Measurements from ENCODE around the gene CAMK1D.

DNA sequence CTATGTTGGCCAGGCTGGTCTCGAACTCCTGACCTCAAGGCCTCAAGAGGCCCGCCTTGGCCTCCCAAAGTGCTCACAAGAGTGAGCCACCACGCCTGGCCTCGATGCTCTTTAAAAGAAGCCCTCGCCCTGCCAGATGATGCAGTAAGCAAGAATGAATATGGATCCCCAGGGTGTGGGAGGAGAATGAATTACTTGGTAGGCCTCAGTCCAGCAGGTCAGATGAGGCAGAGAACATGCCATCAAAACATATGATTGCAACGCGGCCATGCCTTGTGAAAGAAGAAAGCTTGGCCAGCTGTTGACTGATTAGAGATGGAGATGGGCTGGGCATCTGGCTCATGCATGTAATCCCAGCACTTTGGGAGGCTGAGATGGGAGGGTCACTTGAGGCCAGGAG, 68.7 kb downstream of the CAMK1D start:
- no peak for TF ChIP-seq POLR2A (IDR thresholded peaks at IDR 0.05)
- TF ChIP-seq, protein P1, sequence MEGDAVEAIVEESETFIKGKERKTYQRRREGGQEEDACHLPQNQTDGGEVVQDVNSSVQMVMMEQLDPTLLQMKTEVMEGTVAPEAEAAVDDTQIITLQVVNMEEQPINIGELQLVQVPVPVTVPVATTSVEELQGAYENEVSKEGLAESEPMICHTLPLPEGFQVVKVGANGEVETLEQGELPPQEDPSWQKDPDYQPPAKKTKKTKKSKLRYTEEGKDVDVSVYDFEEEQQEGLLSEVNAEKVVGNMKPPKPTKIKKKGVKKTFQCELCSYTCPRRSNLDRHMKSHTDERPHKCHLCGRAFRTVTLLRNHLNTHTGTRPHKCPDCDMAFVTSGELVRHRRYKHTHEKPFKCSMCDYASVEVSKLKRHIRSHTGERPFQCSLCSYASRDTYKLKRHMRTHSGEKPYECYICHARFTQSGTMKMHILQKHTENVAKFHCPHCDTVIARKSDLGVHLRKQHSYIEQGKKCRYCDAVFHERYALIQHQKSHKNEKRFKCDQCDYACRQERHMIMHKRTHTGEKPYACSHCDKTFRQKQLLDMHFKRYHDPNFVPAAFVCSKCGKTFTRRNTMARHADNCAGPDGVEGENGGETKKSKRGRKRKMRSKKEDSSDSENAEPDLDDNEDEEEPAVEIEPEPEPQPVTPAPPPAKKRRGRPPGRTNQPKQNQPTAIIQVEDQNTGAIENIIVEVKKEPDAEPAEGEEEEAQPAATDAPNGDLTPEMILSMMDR (IDR thresholded peaks at IDR 0.05), result no peak

Measured in heart left ventricle (tissue), 13 donors.